ENCODE data around the gene MRPL12. TPM values are rescaled to one million over a fixed set of nuclear protein-coding genes. Genes with fewer than 3 reads are reported as not detected.

The MRPL12 gene
- total RNA-seq, 1 experiment from 2014 or later: 157 TPM

GRCh38 chr17:81706757-81707624 is 3.8 kb downstream of the MRPL12 start:
- intact Hi-C loops (cut with micrococcal nuclease; ENCODE audit: unreplicated experiment): no loop called here
- no peaks in the 10 kb centered on the region for H3K9me3 ChIP-seq (ENCODE audit: control insufficient read depth, insufficient read depth, low read depth, low read length)
- TSS peak; percentile 56 for BruUV-seq (replicated peaks)
- ChIA-PET POLR2A (interaction anchor here (0.5 kb wide), 1 partner anchor 519 kb away, joined by 4 read pairs; no protein-coding TSS in a partner anchor), CTCF (no interaction called here)
- no peak overlapping the region for H3K4me3 ChIP-seq (ENCODE audit: low read depth in 2 of 2, low read length in 2 of 2)
- H3K27ac ChIP-seq (ENCODE audit: low read length): no peak overlapping the region
- no peaks in the 10 kb centered on the region for H3K27me3 ChIP-seq (ENCODE audit: control insufficient read depth, insufficient read depth, low read length)
- peaks cover 20% of the 10 kb centered on the region; the same call in 1 of the 2 replicates for H3K36me3 ChIP-seq (ENCODE audit: control insufficient read depth, insufficient read depth, low read length)
- H3K4me1 ChIP-seq (ENCODE audit: control insufficient read depth, insufficient read depth, low read length): peaks cover 27% of the 10 kb centered on the region
- TF ChIP-seq CTCF (IDR thresholded peaks at IDR 0.05): peak; percentile 23; the same call in 1 of the 2 replicates
- TF ChIP-seq REST (IDR thresholded peaks at IDR 0.05; ENCODE audit: insufficient read depth in 1 of 2, low read depth in 2 of 2, low read length in 1 of 2): no peak
- TF ChIP-seq TCF7L2 (IDR thresholded peaks at IDR 0.05; ENCODE audit: low read depth, low read length): no peak
- no peak for TF ChIP-seq POLR2AphosphoS5 (IDR thresholded peaks at IDR 0.05; ENCODE audit: low read depth, low read length)
- no peak for TF ChIP-seq SIN3A (IDR thresholded peaks at IDR 0.05; ENCODE audit: borderline replicate concordance, insufficient read depth, low read depth, low read length)
- ATAC-seq: no peak
- in situ Hi-C loops (cut with HindIII; ENCODE audit: low pct_unique_long_range_greater_than_20kb, low sequenced_read_pairs): no loop called here
- DNase-seq (ENCODE audit: low read depth, low spot score): no peak

GRCh38 chr17:81707725-81708646 is 4.8 kb downstream of the MRPL12 start:
- ATAC-seq (no peak), DNase-seq (ENCODE audit: low read depth, low spot score) (no peak)
- Histone ChIP-seq H3K27me3 (ENCODE audit: control insufficient read depth, insufficient read depth, low read length) (no peaks in the 10 kb centered on the region), H3K4me3 (ENCODE audit: low read depth in 2 of 2, low read length in 2 of 2) (no peak overlapping the region), H3K4me1 (ENCODE audit: control insufficient read depth, insufficient read depth, low read length) (peaks cover 27% of the 10 kb centered on the region), H3K36me3 (ENCODE audit: control insufficient read depth, insufficient read depth, low read length) (peaks cover 18% of the 10 kb centered on the region; the same call in 1 of the 2 replicates), H3K27ac (ENCODE audit: low read length) (peak overlapping the region; percentile 7; the same call in 1 of the 2 replicates), H3K9me3 (ENCODE audit: control insufficient read depth, insufficient read depth, low read depth, low read length) (no peaks in the 10 kb centered on the region)
- ChIA-PET POLR2A (interaction anchor here (0.5 kb wide), 1 partner anchor 518 kb away, joined by 4 read pairs; no protein-coding TSS in a partner anchor), CTCF (no interaction called here)
- in situ Hi-C loops (cut with HindIII; ENCODE audit: low pct_unique_long_range_greater_than_20kb, low sequenced_read_pairs) (no loop called here), intact Hi-C loops (cut with micrococcal nuclease; ENCODE audit: unreplicated experiment) (no loop called here)
- TF ChIP-seq CTCF (IDR thresholded peaks at IDR 0.05): no peak
- BruUV-seq (replicated peaks): no TSS peak
